H7 (cell line): ENCODE data around the gene PHACTR4. TPM values are rescaled to one million over a fixed set of nuclear protein-coding genes. Genes with fewer than 3 reads are reported as not detected.
"Not testable (repeated sequence)": the region's sequence is repeated elsewhere in the genome, so short reads cannot be mapped to it uniquely, and the experiment has no call there.

Experiments used
- DNase-seq: peaks from one replicate; pipeline ENCODE4 v3.0.0; 2012
- H3K27me3 ChIP-seq: 2 replicates; pipeline ENCODE4 v1.6.0; 2011; ENCODE audit warnings: mild to moderate bottlenecking, low read length; ENCODE audit not compliant: control insufficient read depth, insufficient read depth
- H3K36me3 ChIP-seq: replicated peaks from 2 replicates; pipeline ENCODE4 v1.5.1; 2011; ENCODE audit warnings: low read length; ENCODE audit not compliant: control insufficient read depth, insufficient read depth
- H3K4me3 ChIP-seq: 2 replicates; pipeline ENCODE4 v1.5.1; 2011; ENCODE audit warnings: low read depth, mild to moderate bottlenecking, control low read depth, low read length, moderate library complexity; ENCODE audit not compliant: insufficient read depth
- total RNA-seq: library from RNA; depleted of rRNA; stranded (reverse); fragments of >200 nt; shearing (Covaris generic); gene quantifications from 2 replicates; pipeline ENCODE4 v1.2.3, GENCODE V29; 2014; rRNA removed

Gene PHACTR4
- total RNA-seq, 1 experiment from 2014 or later = 16.9 TPM

DNA sequence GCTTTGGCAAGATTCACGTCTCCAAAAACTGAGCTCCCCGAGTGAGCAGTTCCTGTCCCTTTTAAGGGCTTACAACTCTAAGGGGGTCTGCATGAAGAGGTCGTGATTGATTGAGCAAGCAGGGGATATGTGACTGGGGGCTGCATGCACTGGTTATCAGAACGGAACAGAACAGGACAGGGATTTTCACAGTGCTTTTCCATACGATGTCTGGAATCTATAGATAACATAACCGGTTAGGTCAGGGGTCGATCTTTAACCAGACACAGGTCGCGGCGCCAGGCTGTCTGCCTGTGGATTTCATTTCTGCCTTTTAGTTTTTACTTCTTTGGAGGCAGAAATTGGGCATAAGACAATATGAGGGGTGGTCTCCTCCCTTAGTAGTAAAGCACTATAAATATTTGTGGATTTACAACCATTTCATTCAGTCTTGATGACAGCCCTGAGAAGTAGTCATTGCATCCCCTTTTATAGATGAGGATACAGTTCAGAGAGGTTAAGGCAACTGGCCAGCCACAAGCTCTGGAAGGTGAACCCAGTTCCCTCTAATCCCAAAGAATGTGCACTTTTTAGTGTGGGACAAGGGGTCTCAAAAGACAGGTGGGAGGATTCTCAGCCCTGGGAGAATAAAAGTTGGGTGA, 155.6 kb downstream of the PHACTR4 start:
- H3K4me3 ChIP-seq, DNase-seq, H3K27me3 ChIP-seq, H3K36me3 ChIP-seq: not testable (repeated sequence)

DNA sequence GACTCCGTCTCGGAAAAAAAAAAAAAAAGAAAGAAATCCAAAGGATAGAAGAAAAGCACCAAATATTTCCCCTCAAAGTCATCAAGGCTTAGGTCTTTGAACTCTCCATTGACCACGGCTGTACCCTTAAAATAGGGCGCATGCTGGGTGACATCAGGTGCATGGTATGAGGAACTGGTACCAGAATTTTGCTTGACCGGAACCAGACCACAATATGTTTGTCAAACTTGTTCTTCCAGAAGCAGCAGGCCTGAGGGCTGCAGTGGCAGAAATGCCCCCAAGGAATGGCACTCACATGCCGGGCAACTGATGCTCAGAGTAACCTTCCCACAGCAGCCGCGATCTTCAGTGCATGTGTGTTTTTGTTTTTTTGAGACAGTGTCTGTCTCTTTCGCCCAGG, 157.3 kb downstream of the PHACTR4 start:
- peaks cover 14% of the 10 kb centered on the region for H3K36me3 ChIP-seq
- H3K27me3 ChIP-seq = no peaks in the 10 kb centered on the region
- no peak overlapping the region for H3K4me3 ChIP-seq
- DNase-seq = no peak

DNA sequence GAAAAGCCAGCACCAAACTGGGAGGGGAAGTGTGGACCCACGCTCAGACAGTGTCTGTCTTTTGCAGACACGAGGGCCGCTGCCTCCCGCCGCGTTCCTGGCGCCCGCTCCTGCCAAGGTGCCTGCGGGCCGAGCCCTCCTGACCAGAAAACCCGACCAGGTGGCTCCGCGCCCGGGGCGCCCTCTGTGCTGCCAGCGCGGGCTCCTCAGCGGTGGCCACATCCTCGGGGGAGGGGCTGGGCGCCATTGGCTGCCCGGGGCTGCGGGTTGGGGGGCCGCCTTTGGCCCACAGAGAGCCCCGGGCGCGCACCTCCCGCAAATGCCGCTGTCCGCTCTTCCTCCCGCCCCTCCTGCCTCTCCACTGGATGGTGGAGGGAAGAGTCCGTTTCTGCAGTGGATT, 160.9 kb downstream of the PHACTR4 start:
- Histone ChIP-seq H3K27me3 (no peaks in the 10 kb centered on the region), H3K36me3 (peaks cover 23% of the 10 kb centered on the region), H3K4me3 (no peak overlapping the region)
- DNase-seq = peak; percentile 52

DNA sequence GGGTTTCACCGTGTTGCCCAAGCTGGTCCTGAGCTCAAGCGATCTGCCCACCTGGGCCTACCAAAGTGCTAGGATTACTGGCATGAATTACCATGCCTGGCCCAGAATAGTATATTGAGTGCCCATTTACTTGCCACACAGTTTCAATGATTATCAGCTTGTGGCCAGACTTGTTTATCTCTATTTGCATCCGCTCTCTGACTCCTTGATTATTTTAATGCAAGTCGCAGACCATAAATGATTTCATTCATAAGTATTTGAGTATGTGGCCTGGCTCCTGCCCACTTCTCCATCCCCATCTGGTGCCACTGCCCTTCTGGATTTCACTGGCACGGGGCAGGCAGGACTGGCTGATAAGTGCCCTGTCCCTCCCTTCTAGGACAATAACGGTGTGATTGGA, 165.1 kb downstream of the PHACTR4 start:
- peaks cover 44% of the 10 kb centered on the region for H3K36me3 ChIP-seq
- no peaks in the 10 kb centered on the region for H3K27me3 ChIP-seq
- DNase-seq = no peak
- H3K4me3 ChIP-seq = no peak overlapping the region

DNA sequence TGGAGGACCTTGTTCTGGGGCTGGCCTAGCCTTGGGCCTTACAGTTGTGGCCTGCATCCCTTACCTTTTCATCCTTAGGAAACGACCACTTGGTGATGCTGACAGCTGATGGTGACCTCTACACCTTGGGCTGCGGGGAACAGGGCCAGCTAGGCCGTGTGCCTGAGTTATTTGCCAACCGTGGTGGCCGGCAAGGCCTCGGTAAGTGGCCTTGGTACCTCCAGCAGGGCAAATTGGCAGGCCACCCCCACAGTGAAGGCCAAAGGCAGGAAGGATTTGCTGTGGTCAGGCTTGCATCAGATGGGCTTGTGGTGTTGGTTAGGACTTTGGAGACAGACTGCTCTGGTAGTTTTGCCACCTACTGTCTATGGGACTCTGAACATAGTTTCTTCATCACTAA, 165.6 kb downstream of the PHACTR4 start:
- DNase-seq = peak; percentile 15
- Histone ChIP-seq H3K36me3 (peaks cover 40% of the 10 kb centered on the region), H3K4me3 (no peak overlapping the region)

DNA sequence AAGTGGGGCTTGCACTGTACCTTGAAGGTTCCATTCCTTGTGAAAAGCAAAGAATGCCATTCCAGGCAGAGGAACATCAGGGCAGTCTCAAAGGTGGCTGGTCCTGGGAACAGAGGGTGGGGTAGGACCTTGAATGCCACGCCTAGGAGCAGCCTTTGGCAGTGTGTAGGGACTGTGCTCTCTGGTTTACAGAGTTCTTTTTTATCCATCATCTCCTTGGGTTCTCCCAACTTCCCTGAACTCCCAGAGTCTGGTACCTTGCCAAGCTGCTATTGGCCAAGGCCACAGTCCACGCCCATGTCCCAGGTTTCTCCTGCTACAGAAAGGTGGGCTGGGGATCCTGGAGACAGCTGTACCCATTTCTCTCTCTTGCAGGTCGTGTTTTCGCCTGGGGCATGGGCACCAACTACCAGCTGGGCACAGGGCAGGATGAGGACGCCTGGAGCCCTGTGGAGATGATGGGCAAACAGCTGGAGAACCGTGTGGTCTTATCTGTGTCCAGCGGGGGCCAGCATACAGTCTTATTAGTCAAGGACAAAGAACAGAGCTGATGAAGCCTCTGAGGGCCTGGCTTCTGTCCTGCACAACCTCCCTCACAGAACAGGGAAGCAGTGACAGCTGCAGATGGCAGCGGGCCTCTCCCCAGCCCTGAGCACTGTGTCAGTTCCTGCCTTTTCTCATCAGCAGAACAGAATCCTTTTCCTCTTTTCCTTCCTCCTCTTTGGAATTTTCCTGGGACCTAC, 168.1 kb downstream of the PHACTR4 start:
- Histone ChIP-seq H3K27me3 (no peaks in the 10 kb centered on the region), H3K36me3 (peaks cover 27% of the 10 kb centered on the region), H3K4me3 (no peak overlapping the region)
- DNase-seq = no peak

More for the DNA sequence above, 165.6 kb downstream of the PHACTR4 start:
- H3K27me3 ChIP-seq = no peaks in the 10 kb centered on the region

DNA sequence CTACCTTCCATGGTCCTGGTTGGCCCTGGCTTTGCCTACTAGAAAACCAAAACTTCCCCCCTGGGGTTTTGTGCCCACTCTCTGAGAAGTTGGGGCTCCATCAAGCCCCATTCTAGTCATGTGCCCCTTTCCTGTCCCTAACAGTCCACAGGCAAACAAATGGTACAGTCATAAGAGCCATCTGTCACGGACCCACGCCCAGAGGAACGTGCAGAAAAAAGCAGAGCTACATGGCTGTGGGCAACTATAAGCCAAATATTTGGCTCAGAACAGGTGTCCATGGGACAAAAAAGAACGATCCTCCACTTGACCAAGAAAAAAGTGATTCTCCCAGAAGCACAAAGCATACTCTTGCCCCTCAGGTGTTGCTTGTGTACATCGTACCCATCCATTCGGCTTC, 168.7 kb downstream of the PHACTR4 start:
- Histone ChIP-seq H3K36me3 (peaks cover 27% of the 10 kb centered on the region), H3K27me3 (no peaks in the 10 kb centered on the region), H3K4me3 (no peak overlapping the region)
- no peak for DNase-seq

DNA sequence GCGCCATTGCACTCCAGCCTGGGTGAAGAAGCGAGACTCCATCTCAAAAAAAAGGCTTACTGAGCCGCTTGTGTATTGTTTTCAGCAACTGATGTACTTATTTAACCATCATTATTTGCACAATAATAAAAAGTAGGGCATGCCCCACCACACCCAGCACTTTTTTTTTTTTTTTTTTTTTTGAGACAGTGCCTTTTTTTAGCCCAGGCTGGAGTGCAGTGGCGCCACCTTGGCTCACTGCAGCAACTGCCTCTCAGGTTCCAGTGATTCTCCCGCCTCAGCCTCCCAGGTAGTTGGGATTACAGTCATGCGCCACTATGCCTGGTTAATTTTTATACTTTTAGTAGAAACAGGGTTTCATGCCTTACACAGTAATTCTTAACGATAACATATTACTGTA, 171.1 kb downstream of the PHACTR4 start:
- Histone ChIP-seq H3K27me3 (no peaks in the 10 kb centered on the region), H3K4me3 (no peak overlapping the region), H3K36me3 (peaks cover 20% of the 10 kb centered on the region)
- no peak for DNase-seq

DNA sequence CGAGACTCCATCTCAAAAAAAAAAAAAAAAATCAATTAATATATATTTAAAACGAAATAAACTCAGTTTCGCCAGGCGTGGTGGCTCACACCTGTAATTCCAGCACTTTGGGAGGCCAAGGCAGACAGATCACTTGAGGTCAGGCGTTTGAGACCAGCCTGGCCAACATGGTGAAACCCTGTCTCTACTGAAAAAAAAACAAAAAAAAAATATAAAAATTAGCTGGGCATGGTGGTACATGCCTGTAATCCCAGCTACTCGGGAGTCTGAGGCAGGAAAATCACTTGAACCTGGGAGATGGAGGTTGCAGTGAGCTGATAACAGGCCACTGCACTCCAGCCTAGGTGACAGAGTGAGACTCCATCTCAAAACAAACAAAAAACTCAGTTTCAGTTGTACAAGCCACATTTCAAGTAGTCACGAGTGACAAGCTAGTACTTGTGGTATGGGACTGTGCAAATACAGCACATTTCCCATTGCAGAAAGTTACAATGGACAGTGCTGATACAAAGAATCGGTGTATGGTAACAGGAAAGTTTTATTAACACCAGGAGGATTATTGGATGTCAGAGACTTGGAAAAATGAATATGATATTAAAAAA, 172.0 kb downstream of the PHACTR4 start:
- not testable (repeated sequence) for H3K27me3 ChIP-seq, H3K4me3 ChIP-seq, DNase-seq
- H3K36me3 ChIP-seq = peaks cover 12% of the 10 kb centered on the region

DNA sequence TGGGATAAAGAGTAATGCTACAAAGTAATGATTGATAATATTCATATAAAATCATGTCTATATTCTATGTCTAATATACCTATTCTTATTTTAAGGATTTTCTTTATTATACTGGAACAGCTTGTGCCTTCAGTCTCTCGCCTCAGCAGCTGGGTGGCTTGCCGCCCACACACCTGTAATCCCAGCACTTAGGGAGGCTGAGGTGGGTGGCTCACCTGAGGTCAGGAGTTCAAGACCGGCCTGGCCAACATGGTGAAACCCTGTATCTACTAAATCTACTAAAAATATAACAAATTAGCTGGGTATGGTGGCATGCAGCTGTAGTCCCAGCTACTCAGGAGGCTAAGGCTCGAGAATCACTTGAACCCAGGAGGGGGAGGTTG, 175.7 kb downstream of the PHACTR4 start:
- Histone ChIP-seq H3K27me3 (no peaks in the 10 kb centered on the region), H3K4me3 (no peak overlapping the region), H3K36me3 (no peaks in the 10 kb centered on the region)
- DNase-seq = no peak

DNA sequence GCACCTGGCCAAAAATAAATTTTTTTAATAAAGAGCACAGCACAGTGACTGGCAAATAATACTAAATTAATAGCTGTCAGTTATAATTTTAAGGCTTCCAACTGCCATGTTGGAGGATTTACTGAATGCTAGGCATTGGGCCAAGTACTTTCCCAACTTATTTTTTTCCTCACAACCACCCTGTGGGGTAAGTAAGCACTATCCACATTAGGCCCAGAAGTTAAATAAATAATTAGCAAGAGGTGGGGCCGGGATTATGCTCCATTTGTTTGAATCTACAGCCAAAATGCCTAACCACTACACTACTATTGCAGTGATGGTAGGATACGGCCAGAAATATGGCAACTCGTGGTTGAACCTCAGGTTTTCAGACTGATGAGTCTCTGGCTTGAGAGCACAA, 178.8 kb downstream of the PHACTR4 start:
- H3K4me3 ChIP-seq = no peak overlapping the region
- DNase-seq = no peak
- H3K36me3 ChIP-seq = no peaks in the 10 kb centered on the region
- H3K27me3 ChIP-seq = no peaks in the 10 kb centered on the region

Other genes with a start within 250 kb of the PHACTR4 start
- 0.55 and 0.81 TPM in 2 replicates for gene PTAFR, start 193.1 kb upstream of the PHACTR4 start, total RNA-seq
- 115 and 117 TPM in 2 replicates for gene DNAJC8, start 136.7 kb upstream of the PHACTR4 start, total RNA-seq
- 211 and 240 TPM in 2 replicates for gene ATP5IF1, start 133.6 kb upstream of the PHACTR4 start, total RNA-seq
- gene SESN2, start 110.2 kb upstream of the PHACTR4 start, total RNA-seq = 34.9 and 36.0 TPM in 2 replicates
- gene MED18, start 40.7 kb upstream of the PHACTR4 start, total RNA-seq = 25.0 and 32.4 TPM in 2 replicates
- gene RCC1, start 136.3 kb downstream of the PHACTR4 start, total RNA-seq = 113 and 136 TPM in 2 replicates
- gene TRNAU1AP, start 183.3 kb downstream of the PHACTR4 start, total RNA-seq = 35.3 and 37.1 TPM in 2 replicates
- gene RAB42, start 222.5 kb downstream of the PHACTR4 start, total RNA-seq = 6.2 and 11.5 TPM in 2 replicates